Renal pelvis (tissue), 4 donors: ENCODE data around the gene IGF2BP3. TPM values are rescaled to one million over a fixed set of nuclear protein-coding genes. Genes with fewer than 3 reads are reported as not detected.

Experiments
- DNase-seq: peaks from one replicate; pipeline ENCODE4 v3.0.0-alpha.2; 2013
- polyA plus RNA-seq, 3 donors: library from polyadenylated mRNA; unstranded; fragments of 120-200 nt; gene quantifications; one replicate each; pipeline ENCODE4 v1.2.1, GENCODE V29; 2013; ENCODE audit not compliant: insufficient read length in 3 of 3

IGF2BP3 gene
- polyA plus RNA-seq, 3 donors = 57.3 to 90.2 (median 72.1) TPM

GRCh38 chr7:23272275-23272674, 198.0 kb downstream of the IGF2BP3 start:
- DNase-seq = no peak

GRCh38 chr7:23268746-23269145, 201.5 kb downstream of the IGF2BP3 start:
- no peak for DNase-seq

DNA sequence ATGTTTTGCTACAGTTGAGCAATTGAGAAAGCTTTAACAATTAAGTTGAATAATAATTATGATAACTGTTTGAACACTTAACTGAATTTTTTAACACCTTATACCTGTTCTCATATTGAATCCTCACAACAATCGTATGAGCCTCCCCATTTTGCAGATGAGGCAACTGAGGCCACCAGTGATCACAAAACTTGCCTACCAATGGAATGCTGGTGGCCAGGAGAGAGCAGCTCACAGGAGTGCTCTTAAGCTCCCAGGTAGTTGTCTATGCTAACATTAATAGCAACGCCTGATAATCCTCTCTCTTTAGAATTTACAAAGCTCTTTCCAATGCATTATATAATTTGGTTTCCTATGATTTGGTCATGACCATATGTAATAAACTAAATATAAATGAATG, 202.1 kb downstream of the IGF2BP3 start:
- DNase-seq = no peak

DNA sequence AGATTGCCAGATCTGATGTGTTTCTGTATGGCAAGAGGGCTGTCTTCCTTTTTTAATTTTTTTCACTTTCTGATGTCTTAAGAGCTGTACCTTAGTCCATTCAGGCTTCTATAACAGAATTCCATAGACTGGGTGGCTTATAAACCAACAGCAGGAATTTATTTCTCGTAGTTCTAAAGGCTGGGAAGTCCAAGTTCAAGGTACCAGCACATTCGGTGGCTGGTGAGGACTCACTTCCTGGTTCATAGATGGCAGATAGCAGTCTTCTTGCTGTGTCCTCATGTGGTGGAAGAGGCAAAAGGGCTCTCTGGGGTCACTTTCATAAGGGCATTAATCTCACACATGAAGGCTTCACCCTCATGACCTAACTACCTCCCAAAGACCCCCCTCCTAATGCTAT, 202.9 kb downstream of the IGF2BP3 start:
- DNase-seq = no peak

DNA sequence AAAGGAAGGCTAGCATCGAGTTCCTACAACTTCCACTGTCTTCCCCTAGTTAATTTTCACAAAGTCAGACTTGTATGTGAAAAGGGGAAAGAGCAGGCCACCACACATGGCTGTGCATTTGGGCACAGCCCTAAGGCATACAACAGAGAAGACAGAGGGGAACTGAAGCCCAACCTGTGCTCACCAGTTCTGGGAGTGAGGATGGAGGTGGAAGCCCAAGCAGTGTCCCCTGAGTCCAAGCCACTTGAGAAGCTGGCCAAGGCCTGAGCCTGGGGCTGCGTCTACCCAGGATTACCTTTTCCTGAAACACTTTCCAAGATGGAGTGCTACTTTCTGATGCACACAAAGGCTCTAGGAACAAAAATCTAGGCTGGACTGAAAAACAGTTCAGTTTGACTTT, 203.4 kb downstream of the IGF2BP3 start:
- DNase-seq = no peak

DNA sequence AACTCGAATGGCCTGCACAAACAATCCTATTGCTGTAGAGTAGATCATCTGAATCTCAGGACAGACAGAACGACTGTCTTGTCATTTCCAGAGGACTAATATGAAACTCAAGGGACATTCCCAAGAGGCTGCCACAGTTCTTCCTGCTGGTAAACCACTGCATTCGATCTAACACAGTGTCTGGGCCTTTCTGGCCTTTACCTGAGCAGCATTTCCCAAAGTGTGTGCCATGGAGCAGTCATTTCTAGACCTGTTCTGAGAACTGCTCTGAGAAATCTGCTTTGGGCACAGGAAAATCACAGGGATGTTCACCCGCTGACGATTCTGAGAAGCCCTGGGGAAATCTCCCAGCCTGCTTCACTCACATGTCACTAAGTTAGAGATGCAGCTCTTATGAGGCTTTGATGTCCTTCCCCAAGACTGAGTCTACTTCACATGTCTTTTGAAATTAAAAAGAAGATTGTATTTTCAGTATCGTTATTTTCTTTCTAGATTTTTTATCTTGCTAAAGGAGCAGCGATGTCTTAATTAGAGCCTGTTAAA, 205.3 kb downstream of the IGF2BP3 start:
- no peak for DNase-seq

DNA sequence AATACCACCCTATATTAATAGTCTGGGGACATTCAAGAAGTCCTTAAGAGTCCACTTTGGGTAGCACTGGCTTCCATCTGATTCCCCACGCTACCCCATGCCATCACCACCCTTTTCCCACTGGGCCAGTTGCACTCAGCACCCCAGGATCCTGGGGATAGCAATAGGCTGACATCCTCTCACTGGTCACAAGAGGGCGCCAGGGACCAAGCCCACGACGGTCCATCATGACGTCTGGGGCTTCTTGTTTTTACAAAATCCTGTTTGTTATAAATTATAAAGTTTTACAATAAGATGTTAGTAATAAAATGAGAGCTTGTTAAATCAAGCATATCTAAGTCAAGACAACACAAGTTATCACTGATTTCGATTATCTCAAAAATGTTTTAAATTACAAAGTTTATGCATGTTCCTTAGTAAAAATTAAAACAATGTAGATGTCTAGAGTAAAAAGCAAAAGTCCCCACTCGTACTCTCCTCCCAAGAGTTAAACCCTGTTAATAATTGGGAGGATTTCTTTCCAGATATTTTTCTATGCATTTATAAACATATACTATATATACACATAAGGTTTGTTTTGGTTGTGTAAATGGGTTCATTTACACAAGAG, 208.3 kb downstream of the IGF2BP3 start:
- no peak for DNase-seq

GRCh38 chr7:23260371-23260770, 209.9 kb downstream of the IGF2BP3 start:
- DNase-seq = no peak

Other genes with a start within 250 kb of the IGF2BP3 start
- 10 to 100 TPM; 11.1 to 20.8 (median 12.0) TPM for gene GPNMB, start 223.7 kb downstream of the IGF2BP3 start, polyA plus RNA-seq
- gene MALSU1, start 171.2 kb downstream of the IGF2BP3 start, polyA plus RNA-seq = 10 to 100 TPM; 50.3 to 54.7 (median 54.4) TPM
- 100 to 1,000 TPM; 149 to 266 (median 235) TPM for gene TRA2A, start 61.5 kb upstream of the IGF2BP3 start, polyA plus RNA-seq
- 10 to 100 TPM; 14.6 to 15.6 (median 15.3) TPM for gene CCDC126, start 126.9 kb upstream of the IGF2BP3 start, polyA plus RNA-seq
- gene FAM221A, start 209.7 kb upstream of the IGF2BP3 start, polyA plus RNA-seq = 10 to 100 TPM; 14.3 to 32.0 (median 23.2) TPM
- gene STK31, start 239.7 kb upstream of the IGF2BP3 start, polyA plus RNA-seq = 1 to 10 TPM in 1 of 3 donors, under 1 TPM in 2; 0.41 to 1.0 (median 0.44) TPM